ENCODE results near the gene CTNND2. TPM values are rescaled to one million over a fixed set of nuclear protein-coding genes. Genes with fewer than 3 reads are reported as not detected.

The CTNND2 gene
- polyA plus RNA-seq, 3 donors from 2014 or later, result not detected

- Mint-ChIP-seq H3K4me3 (no peak overlapping the region), H3K27ac (no peak overlapping the region), H3K27me3 (ENCODE audit: low read depth in 3 of 3) (peaks cover 0 to 6% (median 0%) of the 10 kb centered on the region in 3 donors), H3K4me1 (peaks cover 0 to 2% of the 10 kb centered on the region in 2 donors), H3K9me3 (peaks cover 0 to 6% (median 0%) of the 10 kb centered on the region in 6 donors), H3K36me3 (peaks cover 0 to 3% (median 0%) of the 10 kb centered on the region in 3 donors)
- no peak for DNase-seq
These were observed 945.5 kb downstream of the CTNND2 start for GRCh38 chr5:10958728-10959127.

DNA sequence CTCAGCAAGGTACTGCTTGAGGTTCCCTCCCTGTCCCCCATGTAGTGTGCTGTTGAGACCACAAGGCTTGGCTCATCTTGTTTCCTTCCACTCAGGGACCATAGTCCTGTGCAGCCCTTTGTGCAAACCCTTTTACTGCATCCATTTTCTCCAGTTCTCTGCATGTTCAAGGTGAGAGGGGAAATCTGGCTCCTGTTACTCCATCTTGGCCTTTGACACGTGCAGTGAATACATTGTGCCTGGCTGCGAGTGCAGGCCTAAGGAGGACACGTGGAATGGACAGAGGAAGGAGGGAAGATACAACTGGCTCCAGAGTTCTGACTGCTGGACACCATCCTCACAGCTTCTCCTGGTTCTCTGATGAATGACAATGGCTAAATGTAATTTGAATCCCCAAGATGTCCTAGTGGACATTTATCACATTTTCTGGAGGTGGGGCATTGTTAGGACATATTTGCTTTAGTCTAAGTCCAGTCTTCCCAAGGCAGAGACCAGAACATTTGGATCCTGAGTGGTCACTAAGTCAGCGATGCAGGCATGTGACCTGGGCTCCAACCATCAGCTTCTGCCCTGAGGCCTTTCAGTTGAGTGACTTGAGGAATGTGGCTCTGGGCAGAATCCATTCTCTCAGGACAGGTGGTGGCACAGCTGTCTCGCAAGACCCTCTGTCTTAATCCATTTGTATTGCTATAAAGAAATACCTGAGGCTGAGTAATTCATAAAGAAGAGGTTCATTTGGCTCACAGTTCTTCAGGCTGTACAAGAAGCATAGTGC is 954.2 kb downstream of the CTNND2 start:
- H3K4me3 Mint-ChIP-seq, result no peak overlapping the region
- no peak for DNase-seq

GRCh38 chr5:10946050-10946449 is 958.2 kb downstream of the CTNND2 start:
- no peaks in the 10 kb centered on the region for H3K4me1 Mint-ChIP-seq
- H3K27ac Mint-ChIP-seq, result no peak overlapping the region
- H3K9me3 Mint-ChIP-seq, result peaks cover 0 to 2% (median 0%) of the 10 kb centered on the region in 6 donors

More for the DNA sequence above, 954.2 kb downstream of the CTNND2 start:
- Mint-ChIP-seq H3K27me3 (ENCODE audit: low read depth in 3 of 3) (peaks cover 2 to 9% (median 2%) of the 10 kb centered on the region in 3 donors), H3K36me3 (no peaks in the 10 kb centered on the region), H3K4me1 (no peaks in the 10 kb centered on the region), H3K27ac (no peak overlapping the region), H3K9me3 (no peaks in the 10 kb centered on the region)

DNA sequence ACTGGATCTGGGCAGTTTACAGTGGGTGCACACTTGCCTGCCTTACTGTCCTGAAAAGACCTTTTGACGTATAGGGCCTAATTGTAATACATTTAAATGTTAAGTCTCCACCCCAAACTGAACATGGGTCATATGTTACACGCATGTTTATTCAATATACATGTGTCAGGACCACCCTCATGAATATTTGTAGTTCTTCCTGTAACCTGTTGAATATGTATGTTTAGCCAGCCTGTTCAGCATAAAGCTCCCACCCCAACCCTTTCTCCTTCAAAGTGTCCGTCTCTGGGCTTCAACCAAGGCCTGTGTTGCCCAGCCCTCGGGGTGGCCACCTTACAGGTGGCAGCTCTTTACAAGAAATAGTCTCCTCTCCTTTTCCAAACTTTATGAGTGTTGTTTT is 962.3 kb downstream of the CTNND2 start:
- no peak overlapping the region for H3K4me3 Mint-ChIP-seq
- no peak overlapping the region for H3K27ac Mint-ChIP-seq
- no peaks in the 10 kb centered on the region for H3K4me1 Mint-ChIP-seq
- H3K36me3 Mint-ChIP-seq, result no peaks in the 10 kb centered on the region
- no peak for DNase-seq
- peaks cover 0 to 4% (median 0%) of the 10 kb centered on the region in 3 donors for H3K27me3 Mint-ChIP-seq (ENCODE audit: low read depth in 3 of 3)
- H3K9me3 Mint-ChIP-seq, result peaks cover 0 to 2% (median 0%) of the 10 kb centered on the region in 6 donors

More at GRCh38 chr5:10946050-10946449, 958.2 kb downstream of the CTNND2 start:
- no peaks in the 10 kb centered on the region for H3K36me3 Mint-ChIP-seq
- no peak for DNase-seq
- H3K27me3 Mint-ChIP-seq (ENCODE audit: low read depth in 3 of 3), result peaks cover 0 to 4% (median 2%) of the 10 kb centered on the region in 3 donors
- H3K4me3 Mint-ChIP-seq, result no peak overlapping the region

GRCh38 chr5:10936081-10936855 is 968.0 kb downstream of the CTNND2 start:
- no peak overlapping the region for H3K4me3 Mint-ChIP-seq
- H3K36me3 Mint-ChIP-seq, result no peaks in the 10 kb centered on the region
- DNase-seq, result no peak
- H3K27ac Mint-ChIP-seq, result no peak overlapping the region
- no peaks in the 10 kb centered on the region for H3K4me1 Mint-ChIP-seq
- peaks cover 0 to 4% (median 0%) of the 10 kb centered on the region in 3 donors for H3K27me3 Mint-ChIP-seq (ENCODE audit: low read depth in 3 of 3)
- no peaks in the 10 kb centered on the region for H3K9me3 Mint-ChIP-seq

GRCh38 chr5:10935536-10935935 is 968.7 kb downstream of the CTNND2 start:
- H3K4me1 Mint-ChIP-seq, result no peaks in the 10 kb centered on the region
- no peak overlapping the region for H3K4me3 Mint-ChIP-seq
- H3K36me3 Mint-ChIP-seq, result no peaks in the 10 kb centered on the region
- no peak overlapping the region for H3K27ac Mint-ChIP-seq
- no peak for DNase-seq
- H3K27me3 Mint-ChIP-seq (ENCODE audit: low read depth in 3 of 3), result peaks cover 0 to 4% (median 0%) of the 10 kb centered on the region in 3 donors
- no peaks in the 10 kb centered on the region for H3K9me3 Mint-ChIP-seq

DNA sequence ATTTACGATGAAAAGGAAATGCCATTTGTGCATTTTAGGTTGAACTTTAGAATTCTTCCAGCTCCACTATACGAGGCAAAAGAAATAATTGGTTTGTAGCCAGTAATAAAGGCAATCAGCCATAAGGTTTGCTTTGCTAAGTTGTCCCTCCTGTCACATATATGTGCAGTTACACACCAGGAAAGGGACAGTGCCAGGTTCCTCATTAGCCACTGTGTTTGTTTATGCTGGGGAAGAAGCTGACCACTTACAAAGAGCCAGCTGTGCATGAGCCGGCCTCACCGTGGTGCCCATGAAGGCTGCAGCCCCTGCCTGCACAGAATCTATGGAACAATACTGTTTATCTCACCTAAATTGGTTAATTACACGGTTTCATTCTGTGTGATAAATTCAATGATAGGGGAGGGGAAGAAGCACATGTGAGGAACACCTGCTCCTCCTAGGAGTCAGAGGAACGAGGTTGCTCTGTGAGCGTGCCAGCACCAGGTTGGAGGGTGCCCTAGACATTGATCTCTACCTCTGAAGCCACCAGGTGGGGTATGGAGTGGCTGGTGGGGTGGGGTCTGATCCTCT is 969.4 kb downstream of the CTNND2 start:
- Mint-ChIP-seq H3K9me3 (peaks cover under 1 to 2% (median under 1%) of the 10 kb centered on the region in 6 donors), H3K4me1 (no peaks in the 10 kb centered on the region), H3K27me3 (ENCODE audit: low read depth in 3 of 3) (peaks cover 0 to 4% (median 3%) of the 10 kb centered on the region in 3 donors), H3K36me3 (no peaks in the 10 kb centered on the region), H3K4me3 (no peak overlapping the region), H3K27ac (no peak overlapping the region)
- no peak for DNase-seq

GRCh38 chr5:10933121-10933520 is 971.1 kb downstream of the CTNND2 start:
- Mint-ChIP-seq H3K27me3 (ENCODE audit: low read depth in 3 of 3) (peaks cover 2 to 8% (median 4%) of the 10 kb centered on the region in 3 donors), H3K27ac (no peak overlapping the region), H3K4me3 (no peak overlapping the region), H3K36me3 (no peaks in the 10 kb centered on the region), H3K4me1 (no peaks in the 10 kb centered on the region), H3K9me3 (peaks cover 2 to 7% (median 5%) of the 10 kb centered on the region in 6 donors)
- DNase-seq, result no peak

- H3K27me3 Mint-ChIP-seq (ENCODE audit: low read depth in 3 of 3), result peaks cover 2 to 8% (median 4%) of the 10 kb centered on the region in 3 donors
These were observed 971.8 kb downstream of the CTNND2 start for GRCh38 chr5:10932426-10932825.

DNA sequence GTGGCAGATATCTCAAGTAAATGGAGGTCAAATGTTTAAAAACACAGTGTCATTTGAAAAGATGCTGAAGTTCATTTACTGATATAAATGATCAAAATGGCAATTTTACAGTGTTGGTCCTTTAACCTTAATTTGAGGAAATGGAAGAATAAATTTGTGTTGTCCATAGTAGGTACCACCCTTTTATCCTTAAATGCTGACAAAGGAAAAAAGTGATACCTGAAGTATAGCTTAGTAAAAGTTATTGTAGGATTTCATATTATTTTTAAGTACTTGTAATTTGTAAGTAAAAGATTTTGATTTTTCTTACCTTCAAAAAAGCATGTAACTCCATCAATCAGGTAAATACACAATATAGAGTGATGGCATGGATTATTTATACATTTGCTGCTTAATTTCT is 976.6 kb downstream of the CTNND2 start:
- no peak overlapping the region for H3K4me3 Mint-ChIP-seq
- H3K9me3 Mint-ChIP-seq, result peaks cover 4 to 14% (median 6%) of the 10 kb centered on the region in 6 donors

More at GRCh38 chr5:10932426-10932825, 971.8 kb downstream of the CTNND2 start:
- Mint-ChIP-seq H3K9me3 (peaks cover 2 to 7% (median 5%) of the 10 kb centered on the region in 6 donors), H3K36me3 (no peaks in the 10 kb centered on the region), H3K27ac (no peak overlapping the region), H3K4me1 (no peaks in the 10 kb centered on the region), H3K4me3 (no peak overlapping the region)
- no peak for DNase-seq

DNA sequence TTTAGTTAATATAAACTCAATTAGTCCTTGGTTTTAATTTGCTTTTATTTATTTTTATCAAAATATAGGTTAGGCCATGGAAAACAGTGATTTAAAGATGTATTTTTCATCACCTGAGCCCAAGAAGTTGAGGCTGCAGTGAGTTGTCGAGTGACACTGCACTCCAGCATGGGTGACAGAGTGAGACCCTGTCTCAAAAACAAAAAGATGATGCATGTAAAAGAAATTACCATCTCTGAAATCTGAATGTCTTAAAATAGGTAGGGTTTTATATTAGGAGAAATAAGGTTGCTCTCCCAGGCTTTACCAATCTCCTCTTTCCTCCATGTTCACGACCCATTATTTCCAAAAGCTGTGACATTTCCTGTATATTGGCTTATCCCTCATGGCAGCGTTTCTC is 980.9 kb downstream of the CTNND2 start:
- H3K36me3 Mint-ChIP-seq, result peaks cover 0 to 3% (median 0%) of the 10 kb centered on the region in 3 donors
- no peak for DNase-seq
- peaks cover 0 to 2% (median 0%) of the 10 kb centered on the region in 3 donors for H3K27me3 Mint-ChIP-seq (ENCODE audit: low read depth in 3 of 3)
- no peaks in the 10 kb centered on the region for H3K4me1 Mint-ChIP-seq
- peaks cover 0 to 10% (median 2%) of the 10 kb centered on the region in 6 donors for H3K9me3 Mint-ChIP-seq
- H3K27ac Mint-ChIP-seq, result no peak overlapping the region
- H3K4me3 Mint-ChIP-seq, result no peak overlapping the region

More for the DNA sequence above, 976.6 kb downstream of the CTNND2 start:
- no peaks in the 10 kb centered on the region for H3K4me1 Mint-ChIP-seq
- H3K27me3 Mint-ChIP-seq (ENCODE audit: low read depth in 3 of 3), result peaks cover 2 to 8% (median 4%) of the 10 kb centered on the region in 3 donors
- H3K36me3 Mint-ChIP-seq, result peaks cover 0 to 3% (median 0%) of the 10 kb centered on the region in 3 donors
- DNase-seq, result no peak
- H3K27ac Mint-ChIP-seq, result no peak overlapping the region
